ENCODE measurements around the gene COMMD7. TPM values are rescaled to one million over a fixed set of nuclear protein-coding genes. Genes with fewer than 3 reads are reported as not detected.

COMMD7 gene
- total and polyA plus RNA-seq, 4 donors: 26.1 to 53.4 (median 43.0) TPM

DNA sequence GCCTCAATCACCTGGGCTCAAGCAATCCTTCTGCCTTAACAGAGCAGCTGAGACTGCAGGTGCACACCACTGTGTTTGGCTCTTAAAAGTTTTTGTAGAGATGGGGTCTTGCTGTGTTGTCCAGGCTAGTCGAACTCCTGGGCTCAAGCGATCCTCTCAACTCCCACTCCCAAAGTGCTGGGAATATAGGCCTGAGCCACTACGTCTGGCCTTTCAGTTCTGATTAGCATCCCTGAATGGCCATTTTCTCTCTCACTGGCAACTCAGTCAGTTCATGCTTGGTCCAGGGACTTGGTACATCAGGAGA, 47.4 kb upstream of the COMMD7 start:
- no peak overlapping the region for H3K9ac ChIP-seq (ENCODE audit: insufficient read depth in 1 of 2, low read length in 2 of 2)
- peaks cover 0 to 9% (median 2%) of the 10 kb centered on the region in 4 donors for H3K36me3 ChIP-seq (ENCODE audit: control insufficient read depth in 4 of 4, insufficient read depth in 4 of 4, low read length in 4 of 4)
- ATAC-seq (ENCODE audit: insufficient read depth, low FRiP score) (no peak), DNase-seq (no peak)
- H3K27me3 ChIP-seq (ENCODE audit: control insufficient read depth in 3 of 3, insufficient read depth in 3 of 3, low read length in 2 of 3): no peaks in the 10 kb centered on the region
- peaks cover 0 to 6% (median 0%) of the 10 kb centered on the region in 5 donors for H3K4me1 ChIP-seq (ENCODE audit: control insufficient read depth in 5 of 5, insufficient read depth in 5 of 5, low read length in 5 of 5)
- no peaks in the 10 kb centered on the region for H3K9me3 ChIP-seq (ENCODE audit: control insufficient read depth in 4 of 4, insufficient read depth in 3 of 4, low read length in 3 of 4)
- TF ChIP-seq, protein P1, sequence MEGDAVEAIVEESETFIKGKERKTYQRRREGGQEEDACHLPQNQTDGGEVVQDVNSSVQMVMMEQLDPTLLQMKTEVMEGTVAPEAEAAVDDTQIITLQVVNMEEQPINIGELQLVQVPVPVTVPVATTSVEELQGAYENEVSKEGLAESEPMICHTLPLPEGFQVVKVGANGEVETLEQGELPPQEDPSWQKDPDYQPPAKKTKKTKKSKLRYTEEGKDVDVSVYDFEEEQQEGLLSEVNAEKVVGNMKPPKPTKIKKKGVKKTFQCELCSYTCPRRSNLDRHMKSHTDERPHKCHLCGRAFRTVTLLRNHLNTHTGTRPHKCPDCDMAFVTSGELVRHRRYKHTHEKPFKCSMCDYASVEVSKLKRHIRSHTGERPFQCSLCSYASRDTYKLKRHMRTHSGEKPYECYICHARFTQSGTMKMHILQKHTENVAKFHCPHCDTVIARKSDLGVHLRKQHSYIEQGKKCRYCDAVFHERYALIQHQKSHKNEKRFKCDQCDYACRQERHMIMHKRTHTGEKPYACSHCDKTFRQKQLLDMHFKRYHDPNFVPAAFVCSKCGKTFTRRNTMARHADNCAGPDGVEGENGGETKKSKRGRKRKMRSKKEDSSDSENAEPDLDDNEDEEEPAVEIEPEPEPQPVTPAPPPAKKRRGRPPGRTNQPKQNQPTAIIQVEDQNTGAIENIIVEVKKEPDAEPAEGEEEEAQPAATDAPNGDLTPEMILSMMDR (IDR thresholded peaks at IDR 0.05; ENCODE audit: control extremely low read depth, extremely low read depth): no peak
- 97 to 99% methylated on average over 3 of the region's 3 CpGs for WGBS, 2 donors
- no peak overlapping the region for H3K27ac ChIP-seq (ENCODE audit: low read depth in 1 of 2, low read length in 1 of 2)
- no peak overlapping the region for H3K4me3 ChIP-seq

DNA sequence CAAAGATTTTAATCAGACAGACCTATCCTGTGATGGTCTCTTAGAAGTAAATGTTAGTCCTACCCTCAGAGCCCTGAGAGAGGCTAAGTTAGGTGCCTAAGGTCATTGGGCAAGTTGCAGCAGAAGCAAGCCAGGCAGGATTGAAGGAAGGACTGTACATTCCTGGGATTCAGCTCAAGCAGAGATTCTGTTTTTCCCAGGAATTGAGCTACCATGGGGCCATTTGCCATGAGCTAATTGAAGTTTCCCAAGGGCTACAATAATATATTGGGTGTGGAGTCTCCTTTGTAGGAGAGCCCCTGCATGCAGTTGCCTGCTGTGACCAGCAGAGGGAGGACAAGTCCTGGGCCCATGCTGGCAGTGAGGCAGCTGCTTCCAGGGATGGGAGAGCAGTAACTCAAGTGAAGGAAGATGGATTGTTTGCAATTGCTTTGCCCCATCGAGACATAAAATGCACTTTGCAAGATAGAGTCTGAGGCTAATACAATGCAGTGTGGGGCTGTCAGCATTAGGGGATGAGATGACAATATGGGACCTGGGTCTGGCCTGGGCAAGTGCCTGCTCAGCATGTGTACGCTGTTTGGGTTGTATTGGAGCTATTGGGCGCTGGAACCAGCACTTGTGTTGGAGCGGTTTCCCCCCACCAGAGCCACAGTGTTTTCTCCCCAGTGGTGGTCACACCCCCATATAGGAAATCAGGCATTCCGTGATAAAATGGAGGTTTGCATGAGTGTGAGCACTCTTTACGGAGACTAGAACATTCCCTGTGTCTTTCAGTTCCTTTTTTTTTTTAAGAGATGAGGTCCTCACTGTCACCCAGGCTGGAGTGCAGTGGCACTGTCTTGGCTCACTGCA, 46.9 kb upstream of the COMMD7 start:
- Histone ChIP-seq H3K4me3 (no peak overlapping the region), H3K4me1 (ENCODE audit: control insufficient read depth in 5 of 5, insufficient read depth in 5 of 5, low read length in 5 of 5) (peaks cover 0 to 6% (median 0%) of the 10 kb centered on the region in 5 donors), H3K27me3 (ENCODE audit: control insufficient read depth in 3 of 3, insufficient read depth in 3 of 3, low read length in 2 of 3) (no peaks in the 10 kb centered on the region), H3K9ac (ENCODE audit: insufficient read depth in 1 of 2, low read length in 2 of 2) (no peak overlapping the region), H3K36me3 (ENCODE audit: control insufficient read depth in 4 of 4, insufficient read depth in 4 of 4, low read length in 4 of 4) (peaks cover 0 to 10% (median 2%) of the 10 kb centered on the region in 4 donors), H3K9me3 (ENCODE audit: control insufficient read depth in 4 of 4, insufficient read depth in 3 of 4, low read length in 3 of 4) (no peaks in the 10 kb centered on the region), H3K27ac (ENCODE audit: low read depth in 1 of 2, low read length in 1 of 2) (no peak overlapping the region)
- DNase-seq (peak; percentile 68 to 75 (median 72)), ATAC-seq (ENCODE audit: insufficient read depth, low FRiP score) (peak; percentile 88)
- WGBS, 2 donors: 73% methylated on average over 6 of the region's 6 CpGs
- TF ChIP-seq, protein P1 (IDR thresholded peaks at IDR 0.05; ENCODE audit: control extremely low read depth, extremely low read depth): peak; percentile 97

DNA sequence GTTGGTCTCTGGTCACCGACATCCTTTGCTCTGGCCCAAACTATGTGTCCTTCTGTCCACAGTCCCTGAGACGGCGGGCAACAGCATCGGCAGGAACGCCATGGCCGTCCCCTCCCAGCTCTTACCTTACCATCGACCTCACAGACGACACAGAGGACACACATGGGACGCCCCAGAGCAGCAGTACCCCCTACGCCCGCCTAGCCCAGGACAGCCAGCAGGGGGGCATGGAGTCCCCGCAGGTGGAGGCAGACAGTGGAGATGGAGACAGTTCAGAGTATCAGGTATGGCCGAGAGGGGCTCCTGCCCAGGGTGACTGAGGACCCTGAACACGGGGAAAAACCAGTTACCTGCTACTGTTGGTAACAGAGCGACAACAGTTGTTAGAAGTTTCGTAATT, 43.9 kb upstream of the COMMD7 start:
- no peaks in the 10 kb centered on the region for H3K27me3 ChIP-seq (ENCODE audit: control insufficient read depth in 3 of 3, insufficient read depth in 3 of 3, low read length in 2 of 3)
- WGBS, 2 donors: 93 to 94% methylated on average over 16 of the region's 16 CpGs
- peaks cover 0 to 10% (median 2%) of the 10 kb centered on the region in 4 donors for H3K36me3 ChIP-seq (ENCODE audit: control insufficient read depth in 4 of 4, insufficient read depth in 4 of 4, low read length in 4 of 4)
- no peak overlapping the region for H3K27ac ChIP-seq (ENCODE audit: low read depth in 1 of 2, low read length in 1 of 2)
- ATAC-seq (ENCODE audit: insufficient read depth, low FRiP score) (no peak), DNase-seq (no peak)
- no peaks in the 10 kb centered on the region for H3K4me1 ChIP-seq (ENCODE audit: control insufficient read depth in 5 of 5, insufficient read depth in 5 of 5, low read length in 5 of 5)
- TF ChIP-seq, protein P1 (IDR thresholded peaks at IDR 0.05; ENCODE audit: control extremely low read depth, extremely low read depth): no peak
- H3K9me3 ChIP-seq (ENCODE audit: control insufficient read depth in 4 of 4, insufficient read depth in 3 of 4, low read length in 3 of 4): no peaks in the 10 kb centered on the region
- H3K9ac ChIP-seq (ENCODE audit: insufficient read depth in 1 of 2, low read length in 2 of 2): no peak overlapping the region
- H3K4me3 ChIP-seq: no peak overlapping the region
